ENCODE results near the gene DYNLL1.
A peak's percentile ranks its signal among the peaks of the same experiment; 100 is the strongest.

DNA sequence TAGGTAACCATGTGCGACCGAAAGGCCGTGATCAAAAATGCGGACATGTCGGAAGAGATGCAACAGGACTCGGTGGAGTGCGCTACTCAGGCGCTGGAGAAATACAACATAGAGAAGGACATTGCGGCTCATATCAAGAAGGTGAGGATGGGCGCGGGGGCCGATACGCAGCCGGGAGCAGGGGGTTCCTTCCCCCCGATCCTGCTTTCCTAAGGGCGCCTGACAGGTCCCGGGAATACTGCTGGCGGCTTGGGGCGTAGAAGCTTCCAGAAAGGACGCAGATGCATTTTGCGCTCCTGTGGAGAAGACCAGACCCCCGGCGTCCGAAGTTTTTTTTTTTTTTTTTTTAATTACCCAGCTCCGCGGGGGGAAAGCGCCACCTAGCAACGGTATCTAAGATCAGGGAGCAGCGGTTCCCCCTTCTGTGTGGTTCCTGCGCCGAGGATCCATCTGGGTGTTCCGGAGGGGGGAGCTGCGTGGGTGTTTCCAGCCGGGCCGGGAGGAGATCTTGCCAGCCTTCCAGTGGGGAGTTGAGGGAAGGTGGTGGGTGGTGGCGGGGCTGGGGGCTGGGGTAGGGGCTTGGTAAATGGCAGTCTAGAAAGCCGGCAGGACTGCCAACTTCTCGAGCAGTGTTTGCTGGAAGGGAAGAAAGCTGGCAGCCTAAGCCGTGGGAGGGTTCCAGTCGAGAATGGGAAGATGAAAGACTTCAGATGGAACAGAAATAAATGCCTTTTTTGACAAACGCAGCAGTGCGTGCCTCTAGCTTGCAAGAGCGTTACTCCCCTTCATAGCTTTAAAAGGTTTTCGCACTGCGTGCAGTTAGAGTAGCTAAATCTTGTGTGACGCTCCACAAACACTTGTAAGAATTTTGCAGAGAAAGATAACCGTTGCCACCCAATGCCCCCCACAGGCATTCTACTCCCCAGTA, 764 bp downstream of the DYNLL1 start:
- TF ChIP-seq, protein P1, sequence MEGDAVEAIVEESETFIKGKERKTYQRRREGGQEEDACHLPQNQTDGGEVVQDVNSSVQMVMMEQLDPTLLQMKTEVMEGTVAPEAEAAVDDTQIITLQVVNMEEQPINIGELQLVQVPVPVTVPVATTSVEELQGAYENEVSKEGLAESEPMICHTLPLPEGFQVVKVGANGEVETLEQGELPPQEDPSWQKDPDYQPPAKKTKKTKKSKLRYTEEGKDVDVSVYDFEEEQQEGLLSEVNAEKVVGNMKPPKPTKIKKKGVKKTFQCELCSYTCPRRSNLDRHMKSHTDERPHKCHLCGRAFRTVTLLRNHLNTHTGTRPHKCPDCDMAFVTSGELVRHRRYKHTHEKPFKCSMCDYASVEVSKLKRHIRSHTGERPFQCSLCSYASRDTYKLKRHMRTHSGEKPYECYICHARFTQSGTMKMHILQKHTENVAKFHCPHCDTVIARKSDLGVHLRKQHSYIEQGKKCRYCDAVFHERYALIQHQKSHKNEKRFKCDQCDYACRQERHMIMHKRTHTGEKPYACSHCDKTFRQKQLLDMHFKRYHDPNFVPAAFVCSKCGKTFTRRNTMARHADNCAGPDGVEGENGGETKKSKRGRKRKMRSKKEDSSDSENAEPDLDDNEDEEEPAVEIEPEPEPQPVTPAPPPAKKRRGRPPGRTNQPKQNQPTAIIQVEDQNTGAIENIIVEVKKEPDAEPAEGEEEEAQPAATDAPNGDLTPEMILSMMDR (IDR thresholded peaks at IDR 0.05 in 2 of 3, conservative IDR thresholded peaks at IDR 0.05 in 1 of 3; ENCODE audit: borderline replicate concordance in 1 of 3, insufficient read depth in 1 of 3, low read depth in 2 of 3, low read length in 2 of 3), result peak in 1 of 3 experiments; percentile 29; a peak in 1 of 6 replicates
- no peak for TF ChIP-seq EZH2 (IDR thresholded peaks at IDR 0.05)
- no peak for TF ChIP-seq POLR2A (IDR thresholded peaks at IDR 0.05; ENCODE audit: borderline replicate concordance, extremely low read depth, insufficient read depth, insufficient read length)
- peak; percentile 85 for TF ChIP-seq EGR1 (IDR thresholded peaks at IDR 0.05; ENCODE audit: low read depth)
- TF ChIP-seq SP1 (IDR thresholded peaks at IDR 0.05; ENCODE audit: low read depth), result no peak
- no peak for TF ChIP-seq JUND (IDR thresholded peaks at IDR 0.05)
- TF ChIP-seq ELF1 (IDR thresholded peaks at IDR 0.05; ENCODE audit: borderline replicate concordance, low read depth), result no peak
